ENCODE results near the gene ARHGAP6.
"Not testable (repeated sequence)": the region's sequence is repeated elsewhere in the genome, so short reads cannot be mapped to it uniquely, and the experiment has no call there.

Gene ARHGAP6

GRCh38 chrX:11363069-11363594 lies 302.6 kb downstream of the ARHGAP6 start:
- H3K27me3 ChIP-seq (ENCODE audit: insufficient read depth, poor library complexity, severe bottlenecking): no peaks in the 10 kb centered on the region
- TF ChIP-seq, protein P1, sequence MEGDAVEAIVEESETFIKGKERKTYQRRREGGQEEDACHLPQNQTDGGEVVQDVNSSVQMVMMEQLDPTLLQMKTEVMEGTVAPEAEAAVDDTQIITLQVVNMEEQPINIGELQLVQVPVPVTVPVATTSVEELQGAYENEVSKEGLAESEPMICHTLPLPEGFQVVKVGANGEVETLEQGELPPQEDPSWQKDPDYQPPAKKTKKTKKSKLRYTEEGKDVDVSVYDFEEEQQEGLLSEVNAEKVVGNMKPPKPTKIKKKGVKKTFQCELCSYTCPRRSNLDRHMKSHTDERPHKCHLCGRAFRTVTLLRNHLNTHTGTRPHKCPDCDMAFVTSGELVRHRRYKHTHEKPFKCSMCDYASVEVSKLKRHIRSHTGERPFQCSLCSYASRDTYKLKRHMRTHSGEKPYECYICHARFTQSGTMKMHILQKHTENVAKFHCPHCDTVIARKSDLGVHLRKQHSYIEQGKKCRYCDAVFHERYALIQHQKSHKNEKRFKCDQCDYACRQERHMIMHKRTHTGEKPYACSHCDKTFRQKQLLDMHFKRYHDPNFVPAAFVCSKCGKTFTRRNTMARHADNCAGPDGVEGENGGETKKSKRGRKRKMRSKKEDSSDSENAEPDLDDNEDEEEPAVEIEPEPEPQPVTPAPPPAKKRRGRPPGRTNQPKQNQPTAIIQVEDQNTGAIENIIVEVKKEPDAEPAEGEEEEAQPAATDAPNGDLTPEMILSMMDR (IDR thresholded peaks at IDR 0.05; ENCODE audit: poor library complexity, severe bottlenecking): no peak

GRCh38 chrX:11361666-11362065 lies 304.1 kb downstream of the ARHGAP6 start:
- not testable (repeated sequence) for H3K27ac ChIP-seq (ENCODE audit: poor library complexity, severe bottlenecking); ATAC-seq (ENCODE audit: low read depth); H3K4me3 ChIP-seq (ENCODE audit: severe bottlenecking); H3K4me1 ChIP-seq (ENCODE audit: insufficient read depth, poor library complexity, severe bottlenecking); H3K9me3 ChIP-seq (ENCODE audit: severe bottlenecking); DNase-seq (ENCODE audit: low spot score); H3K27me3 ChIP-seq (ENCODE audit: insufficient read depth, poor library complexity, severe bottlenecking); H3K36me3 ChIP-seq (ENCODE audit: low read depth)

More at GRCh38 chrX:11363069-11363594, 302.6 kb downstream of the ARHGAP6 start:
- Histone ChIP-seq H3K27ac (ENCODE audit: poor library complexity, severe bottlenecking) (no peak overlapping the region), H3K4me3 (ENCODE audit: severe bottlenecking) (no peak overlapping the region), H3K4me1 (ENCODE audit: insufficient read depth, poor library complexity, severe bottlenecking) (no peaks in the 10 kb centered on the region), H3K9me3 (ENCODE audit: severe bottlenecking) (no peaks in the 10 kb centered on the region), H3K36me3 (ENCODE audit: low read depth) (no peaks in the 10 kb centered on the region)
- ATAC-seq (ENCODE audit: low read depth) (no peak), DNase-seq (ENCODE audit: low spot score) (no peak)

DNA sequence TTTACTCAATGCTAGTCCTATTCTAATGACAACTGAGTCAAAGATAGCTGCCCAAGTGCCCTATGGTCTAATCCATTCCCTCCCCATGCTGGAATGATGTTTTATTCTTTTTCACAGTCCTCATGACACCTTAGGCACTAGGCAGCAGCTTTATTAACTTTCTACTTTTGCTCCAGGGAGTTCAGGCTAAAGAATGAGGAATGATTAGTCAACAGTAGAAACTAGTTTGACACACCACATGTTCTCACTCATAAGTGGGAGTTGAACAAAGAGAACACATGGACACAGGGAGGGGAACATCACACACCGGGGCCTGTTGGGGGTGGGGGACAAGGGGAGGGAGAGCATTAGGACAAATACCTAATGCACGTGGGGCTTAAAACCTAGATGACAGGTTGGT lies 309.8 kb downstream of the ARHGAP6 start:
- H3K27ac ChIP-seq (ENCODE audit: poor library complexity, severe bottlenecking); H3K27me3 ChIP-seq (ENCODE audit: insufficient read depth, poor library complexity, severe bottlenecking); DNase-seq (ENCODE audit: low spot score); H3K4me1 ChIP-seq (ENCODE audit: insufficient read depth, poor library complexity, severe bottlenecking); H3K4me3 ChIP-seq (ENCODE audit: severe bottlenecking); ATAC-seq (ENCODE audit: low read depth); H3K9me3 ChIP-seq (ENCODE audit: severe bottlenecking); H3K36me3 ChIP-seq (ENCODE audit: low read depth): not testable (repeated sequence)

- Histone ChIP-seq H3K36me3 (ENCODE audit: low read depth) (no peaks in the 10 kb centered on the region), H3K4me1 (ENCODE audit: insufficient read depth, poor library complexity, severe bottlenecking) (no peaks in the 10 kb centered on the region), H3K9me3 (ENCODE audit: severe bottlenecking) (no peaks in the 10 kb centered on the region), H3K4me3 (ENCODE audit: severe bottlenecking) (no peak overlapping the region), H3K27me3 (ENCODE audit: insufficient read depth, poor library complexity, severe bottlenecking) (no peaks in the 10 kb centered on the region), H3K27ac (ENCODE audit: poor library complexity, severe bottlenecking) (no peak overlapping the region)
- TF ChIP-seq, protein P1 (IDR thresholded peaks at IDR 0.05; ENCODE audit: poor library complexity, severe bottlenecking): no peak
- no peak for DNase-seq (ENCODE audit: low spot score)
- no peak for ATAC-seq (ENCODE audit: low read depth)
Observed at GRCh38 chrX:11355259-11355909, 310.3 kb downstream of the ARHGAP6 start.

- TF ChIP-seq, protein P1 (IDR thresholded peaks at IDR 0.05; ENCODE audit: poor library complexity, severe bottlenecking): no peak
- Histone ChIP-seq H3K27ac (ENCODE audit: poor library complexity, severe bottlenecking) (no peak overlapping the region), H3K4me3 (ENCODE audit: severe bottlenecking) (no peak overlapping the region), H3K36me3 (ENCODE audit: low read depth) (no peaks in the 10 kb centered on the region), H3K27me3 (ENCODE audit: insufficient read depth, poor library complexity, severe bottlenecking) (no peaks in the 10 kb centered on the region), H3K9me3 (ENCODE audit: severe bottlenecking) (no peaks in the 10 kb centered on the region), H3K4me1 (ENCODE audit: insufficient read depth, poor library complexity, severe bottlenecking) (no peaks in the 10 kb centered on the region)
- no peak for ATAC-seq (ENCODE audit: low read depth)
- DNase-seq (ENCODE audit: low spot score): no peak
Observed at GRCh38 chrX:11352296-11352741, 313.4 kb downstream of the ARHGAP6 start.
